ENCODE data around the gene AP5Z1. TPM values are rescaled to one million over a fixed set of nuclear protein-coding genes. Genes with fewer than 3 reads are reported as not detected.

Gene AP5Z1
- total and polyA plus RNA-seq, 12 donors = 8.4 to 188 (median 49.5) TPM

DNA sequence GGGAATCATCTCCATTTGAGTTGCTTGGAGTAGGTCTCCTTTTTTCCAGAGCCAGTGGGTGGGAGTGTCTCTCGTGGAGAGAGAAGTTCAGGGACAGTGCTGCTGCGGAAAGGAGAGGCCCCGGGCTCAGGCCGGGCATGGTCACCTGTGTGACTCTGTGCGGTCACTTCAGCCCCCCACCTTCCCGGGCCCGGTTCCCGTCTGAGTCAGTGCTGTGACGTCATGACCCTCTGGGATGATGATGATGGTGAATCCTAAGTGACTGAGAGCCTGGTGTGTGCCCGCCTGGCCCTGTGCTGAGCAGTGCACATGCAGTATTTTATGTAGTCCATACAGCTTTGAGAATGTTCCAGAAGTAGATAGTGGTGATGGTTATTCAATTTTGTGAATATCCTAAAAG, 32.6 kb upstream of the AP5Z1 start:
- DNase-seq = peak in 3 of 7 donors; percentile 40 to 59 (median 49)
- TF ChIP-seq POLR2A (IDR thresholded peaks at IDR 0.05) (no peak), CTCF (IDR thresholded peaks at IDR 0.05) (no peak)
- intact Hi-C loops (cut with DNase I) = no loop called here
- Histone ChIP-seq H3K9me3 (replicated peaks in 1 of 3) (no peaks in the 10 kb centered on the region), H3K27me3 (no peaks in the 10 kb centered on the region), H3K36me3 (replicated peaks in 1 of 2) (peaks cover 0 to 26% of the 10 kb centered on the region in 2 donors), H3K27ac (peak overlapping the region in 3 of 5 donors; percentile 24 to 88 (median 60)), H3K4me3 (no peak overlapping the region), H3K4me1 (replicated peaks in 1 of 2) (peaks cover 39 to 60% of the 10 kb centered on the region in 2 donors)
- 59 to 70% (median 63%) methylated on average over 3 to 10 of the region's 10 CpGs for WGBS, 4 donors

GRCh38 chr7:4744391-4745264, 30.8 kb upstream of the AP5Z1 start:
- 19 to 35% (median 24%) methylated on average over 18 to 31 of the region's 31 CpGs for WGBS, 4 donors
- no peaks in the 10 kb centered on the region for H3K9me3 ChIP-seq (replicated peaks in 1 of 3)
- intact Hi-C loops (cut with DNase I) = loop anchor here (5.0 kb wide), 2 partner anchors 62 to 102 kb away; partner anchors contain the start of gene FOXK1 (in 1 of the 2)
- H3K4me3 ChIP-seq = peak overlapping the region in 1 of 4 donors; percentile 34
- peak; percentile 98 to 100 (median 99) for DNase-seq
- H3K36me3 ChIP-seq (replicated peaks in 1 of 2) = peaks cover 0 to 26% of the 10 kb centered on the region in 2 donors
- peaks cover 24 to 54% of the 10 kb centered on the region in 2 donors for H3K4me1 ChIP-seq (replicated peaks in 1 of 2)
- no peak for TF ChIP-seq CTCF (IDR thresholded peaks at IDR 0.05)
- TF ChIP-seq POLR2A (IDR thresholded peaks at IDR 0.05) = peak in 1 of 2 donors; percentile 82
- H3K27ac ChIP-seq = peak overlapping the region; percentile 27 to 92 (median 88)
- no peaks in the 10 kb centered on the region for H3K27me3 ChIP-seq

GRCh38 chr7:4745265-4745919, 30.0 kb upstream of the AP5Z1 start:
- peak overlapping the region; percentile 27 to 92 (median 88) for H3K27ac ChIP-seq
- intact Hi-C loops (cut with DNase I) = loop anchor here (5.0 kb wide), 2 partner anchors 63 to 103 kb away; partner anchors contain the start of gene FOXK1 (in 1 of the 2)
- no peak for DNase-seq
- TF ChIP-seq POLR2A (IDR thresholded peaks at IDR 0.05) (no peak), CTCF (IDR thresholded peaks at IDR 0.05) (no peak)
- peaks cover 0 to 26% of the 10 kb centered on the region in 2 donors for H3K36me3 ChIP-seq (replicated peaks in 1 of 2)
- no peaks in the 10 kb centered on the region for H3K27me3 ChIP-seq
- peaks cover 23 to 50% of the 10 kb centered on the region in 2 donors for H3K4me1 ChIP-seq (replicated peaks in 1 of 2)
- no peaks in the 10 kb centered on the region for H3K9me3 ChIP-seq (replicated peaks in 1 of 3)
- WGBS, 4 donors = 8 to 17% (median 10%) methylated on average over 12 to 18 of the region's 18 CpGs
- peak overlapping the region in 1 of 4 donors; percentile 20 for H3K4me3 ChIP-seq

All from adrenal gland (tissue), 12 donors.